ENCODE results near the gene ZBTB47.

Gene ZBTB47

GRCh38 chr3:42701371-42702065, 48.0 kb downstream of the ZBTB47 start:
- DNase-seq: peak in 3 of 4 experiments; percentile 27 to 34 (median 30)

- no peak for DNase-seq
Measured at GRCh38 chr3:42702066-42702951, 48.8 kb downstream of the ZBTB47 start, which contains the start of gene HHATL. HHATL (minus strand) TSS chr3:42702798; CDS start chr3:42700826, 1,972 bp downstream.

DNA sequence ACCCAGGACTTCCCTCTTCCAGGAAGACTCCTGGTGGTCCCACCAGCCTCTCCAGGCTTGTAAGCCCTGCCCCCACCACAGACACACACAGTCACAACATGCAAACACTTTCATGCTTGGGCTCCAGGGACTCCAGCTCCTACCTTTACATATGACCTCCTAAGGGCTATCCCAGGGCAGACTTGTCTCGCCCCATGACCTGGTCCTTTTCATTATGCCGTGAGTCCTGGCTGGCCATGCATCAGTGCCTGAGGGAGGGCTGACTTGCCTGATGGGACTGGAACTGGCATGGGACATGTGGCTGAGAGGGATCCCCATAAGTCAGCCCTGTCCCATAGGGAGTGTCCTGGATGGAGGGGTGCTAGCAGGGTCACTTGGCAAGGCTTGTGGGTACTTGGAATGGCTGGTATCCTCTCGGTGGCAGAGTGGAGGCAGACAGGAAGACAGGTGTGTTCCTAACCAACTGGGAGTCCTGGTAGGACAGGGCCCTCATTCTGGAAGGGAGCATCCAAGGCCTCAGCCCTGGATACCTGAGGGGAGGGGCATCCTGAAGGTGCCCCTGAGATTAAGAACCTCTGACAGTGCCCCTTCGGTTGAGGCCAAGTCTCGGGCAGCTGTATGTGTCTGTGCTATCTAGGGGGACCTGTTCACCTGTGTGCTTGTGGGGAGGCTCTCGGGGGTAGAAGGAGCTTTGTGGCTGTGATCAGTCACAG, 49.6 kb downstream of the ZBTB47 start:
- no peak for DNase-seq

- no peak for DNase-seq
Measured at GRCh38 chr3:42703695-42704025, 50.2 kb downstream of the ZBTB47 start.

GRCh38 chr3:42704136-42704841, 50.8 kb downstream of the ZBTB47 start:
- DNase-seq: no peak

DNA sequence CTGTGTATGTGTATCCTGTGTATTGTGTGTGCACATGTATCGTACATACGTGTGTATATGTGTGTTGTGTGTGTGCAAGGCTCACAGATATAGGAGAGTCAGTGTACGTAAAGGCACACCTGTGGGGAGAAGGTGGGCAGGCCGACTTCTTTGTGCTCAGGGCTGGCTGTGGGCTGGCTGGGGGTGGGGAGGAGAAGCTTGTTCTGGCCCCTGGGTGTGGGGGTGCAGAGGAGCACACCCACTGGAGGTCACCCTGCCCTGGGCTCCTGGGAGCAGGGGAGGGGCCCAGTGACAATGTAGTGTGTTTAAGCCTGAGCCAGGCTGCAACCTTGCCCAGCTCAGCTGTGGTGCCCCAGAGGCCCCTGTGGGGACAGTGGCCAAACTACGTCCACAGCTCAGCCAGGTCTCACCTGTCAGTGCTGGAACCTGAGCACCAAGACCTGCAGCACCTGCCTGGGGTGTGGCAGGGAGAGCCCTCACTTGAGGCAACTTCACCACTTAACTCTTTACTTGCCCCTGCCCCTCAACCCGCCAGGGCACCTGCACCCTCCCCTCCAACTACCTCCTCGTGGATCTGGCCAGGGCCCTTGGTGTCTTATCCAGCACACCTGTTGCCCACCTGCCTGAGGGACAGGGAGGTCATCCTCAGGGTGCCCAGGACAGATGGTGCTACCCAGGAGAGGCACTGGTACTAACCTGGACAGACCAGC, 51.7 kb downstream of the ZBTB47 start:
- no peak for DNase-seq

GRCh38 chr3:42705962-42706585, 52.6 kb downstream of the ZBTB47 start:
- no peak for DNase-seq

DNA sequence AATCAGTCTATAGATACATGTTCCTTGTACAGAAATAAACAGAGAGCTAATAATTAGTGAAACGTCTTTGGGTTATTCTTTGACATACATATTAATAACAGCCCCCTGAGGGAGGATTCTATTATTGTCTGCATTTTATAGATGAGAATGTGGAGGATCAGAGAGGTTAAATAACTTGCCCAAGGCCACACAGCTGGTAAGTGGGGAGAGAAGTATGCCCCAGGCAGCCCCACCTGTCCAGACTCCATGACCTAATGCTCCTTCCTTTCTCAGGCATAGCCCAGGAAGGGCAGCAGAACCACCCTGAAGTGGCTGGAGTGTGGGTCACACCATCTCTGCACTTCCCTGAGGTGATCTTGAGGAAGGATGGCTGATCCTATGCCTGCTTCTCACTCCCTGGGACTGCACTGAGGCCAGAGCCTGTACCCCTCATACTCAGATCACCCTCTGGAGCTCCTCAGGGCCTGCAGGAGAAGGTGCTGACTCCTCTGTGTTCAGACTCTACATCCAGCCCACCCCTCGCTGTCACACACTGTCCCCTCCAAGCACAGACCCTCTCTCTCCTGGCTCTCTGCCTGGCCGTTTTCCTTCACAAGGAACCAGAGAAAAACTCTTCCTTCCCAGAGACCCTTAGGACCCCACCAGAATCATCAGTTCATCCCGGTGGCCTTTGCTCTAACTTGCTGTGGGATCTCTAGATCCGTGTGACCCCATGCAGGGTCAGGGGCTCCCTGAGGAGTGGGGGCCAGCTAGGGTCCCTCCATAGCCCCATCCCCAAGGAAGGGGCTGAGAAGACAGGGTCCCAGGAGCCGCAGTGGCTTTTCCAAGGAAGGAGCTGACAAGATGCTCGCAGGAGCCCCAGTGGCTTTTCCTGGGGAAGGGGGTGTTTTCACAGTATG, 53.5 kb downstream of the ZBTB47 start:
- no peak for DNase-seq

DNA sequence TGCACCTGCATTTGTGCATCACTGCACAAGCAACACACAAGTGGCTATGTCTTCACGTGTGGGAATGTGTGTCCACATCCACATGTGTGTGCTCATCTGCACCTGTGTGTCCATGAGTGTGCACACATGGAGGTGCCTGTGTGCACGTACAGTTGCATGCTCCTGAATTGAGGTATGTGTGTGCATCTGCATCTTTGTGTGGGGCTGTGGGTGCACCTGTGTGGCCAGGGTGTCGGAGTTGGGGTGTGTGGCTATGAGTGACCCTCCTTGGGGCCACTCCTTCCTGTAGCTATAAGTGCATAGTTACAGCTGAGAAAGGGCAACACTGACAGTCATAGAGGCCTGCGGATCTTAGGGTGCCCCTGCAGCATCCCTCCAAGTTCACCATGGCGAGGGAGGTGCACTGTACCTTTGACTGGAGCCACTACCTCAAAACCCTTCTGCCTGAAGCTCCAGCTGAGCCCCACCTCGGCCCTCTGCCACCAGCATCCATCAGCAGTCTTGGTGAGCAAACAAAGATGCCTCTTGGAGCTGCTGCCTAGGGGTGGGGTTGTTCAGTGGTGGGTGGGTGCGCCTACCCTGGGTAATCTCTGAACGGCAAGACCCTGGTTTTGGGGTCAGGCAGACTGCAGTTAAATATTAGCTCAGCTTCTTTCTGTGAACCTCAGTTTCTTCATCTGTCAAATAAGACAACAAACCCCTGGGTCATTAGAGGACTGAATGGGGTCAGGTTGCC, 54.3 kb downstream of the ZBTB47 start:
- no peak for DNase-seq

- no peak for DNase-seq
Measured at GRCh38 chr3:42708611-42709151, 55.2 kb downstream of the ZBTB47 start.

DNA sequence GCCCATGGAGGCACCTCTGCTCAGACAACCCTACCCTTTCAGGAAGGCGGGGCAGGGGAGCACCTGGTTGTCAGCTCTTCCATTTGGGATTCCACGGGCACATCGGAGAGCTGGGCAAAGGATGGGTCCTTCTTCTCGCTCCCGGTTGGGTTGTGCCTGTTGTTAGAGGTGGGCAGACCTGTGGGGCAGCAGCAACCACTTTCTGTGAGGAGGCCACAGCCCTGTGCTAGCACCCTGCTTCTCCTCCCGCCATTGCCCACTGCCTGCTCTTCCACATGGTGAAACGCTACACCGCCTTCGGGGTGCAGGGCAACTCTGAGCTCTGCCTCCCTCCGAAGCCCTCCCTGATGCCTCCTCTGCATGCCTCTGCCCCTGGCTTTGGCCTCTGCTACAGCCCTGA, 56.1 kb downstream of the ZBTB47 start:
- DNase-seq: no peak

- DNase-seq: no peak
Measured at GRCh38 chr3:42710323-42711021, 57.0 kb downstream of the ZBTB47 start.

GRCh38 chr3:42711491-42712343, 58.2 kb downstream of the ZBTB47 start:
- no peak for DNase-seq

- no peak for DNase-seq
Measured at GRCh38 chr3:42712344-42712648, 58.8 kb downstream of the ZBTB47 start.

- no peak for DNase-seq
Measured at GRCh38 chr3:42712688-42713372, 59.3 kb downstream of the ZBTB47 start.

DNA sequence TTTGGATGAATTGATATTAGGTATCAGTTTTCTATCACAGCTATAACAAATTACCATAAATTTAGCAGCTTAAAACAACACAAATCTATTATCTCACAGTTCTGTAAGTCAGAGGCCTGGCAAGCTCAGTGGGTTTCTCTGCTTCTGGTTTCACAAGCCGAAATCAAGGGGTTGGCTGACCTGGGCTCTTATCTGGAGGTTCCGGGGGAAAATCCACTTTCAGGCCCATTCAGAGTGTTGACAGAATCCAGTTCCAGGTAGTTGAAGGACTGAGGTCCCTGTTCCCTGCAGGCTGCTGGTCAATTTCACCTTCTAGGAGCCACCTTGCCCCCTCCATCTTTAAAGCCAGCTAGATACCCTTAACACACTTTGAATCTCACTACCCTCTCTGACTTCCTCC, 60.2 kb downstream of the ZBTB47 start:
- no peak for DNase-seq

- no peak for DNase-seq
Measured at GRCh38 chr3:42714171-42714852, 60.8 kb downstream of the ZBTB47 start.

All from activated CD4-positive, CD25-positive, alpha-beta regulatory T cell (primary cell).